ENCODE results near the gene AGT. TPM values are rescaled to one million over a fixed set of nuclear protein-coding genes. Genes with fewer than 3 reads are reported as not detected.
"Not testable (repeated sequence)": the region's sequence is repeated elsewhere in the genome, so short reads cannot be mapped to it uniquely, and the experiment has no call there.

The AGT gene
- total RNA-seq, 1 donor from 2014 or later, result 74.5 TPM

- intact Hi-C loops (cut with DNase I), result no loop called here
- DNase-seq (ENCODE audit: missing footprints), result no peak
- no peak for ATAC-seq
These were observed 36.7 kb downstream of the AGT start for GRCh38 chr1:230677200-230677599.

- DNase-seq (ENCODE audit: missing footprints), result no peak
- ATAC-seq, result no peak
- intact Hi-C loops (cut with DNase I), result no loop called here
These were observed 39.3 kb downstream of the AGT start for GRCh38 chr1:230674581-230674980.

- no peak for ATAC-seq
- intact Hi-C loops (cut with DNase I), result no loop called here
- DNase-seq (ENCODE audit: missing footprints), result no peak
These were observed 44.4 kb downstream of the AGT start for GRCh38 chr1:230669543-230669942.

GRCh38 chr1:230668227-230668626, 45.7 kb downstream of the AGT start:
- intact Hi-C loops (cut with DNase I), result no loop called here
- ATAC-seq (no peak), DNase-seq (ENCODE audit: missing footprints) (no peak)

GRCh38 chr1:230661976-230662375, 51.9 kb downstream of the AGT start:
- intact Hi-C loops (cut with DNase I), result no loop called here
- ATAC-seq (no peak), DNase-seq (ENCODE audit: missing footprints) (no peak)

GRCh38 chr1:230658691-230659090, 55.2 kb downstream of the AGT start:
- no peak for DNase-seq (ENCODE audit: missing footprints)
- intact Hi-C loops (cut with DNase I), result no loop called here

GRCh38 chr1:230658103-230658502, 55.8 kb downstream of the AGT start:
- intact Hi-C loops (cut with DNase I); DNase-seq (ENCODE audit: missing footprints); ATAC-seq: not testable (repeated sequence)

More at GRCh38 chr1:230658691-230659090, 55.2 kb downstream of the AGT start:
- ATAC-seq, result no peak

GRCh38 chr1:230656719-230657118, 57.2 kb downstream of the AGT start:
- ATAC-seq; DNase-seq (ENCODE audit: missing footprints); intact Hi-C loops (cut with DNase I): not testable (repeated sequence)

Other genes with a start within 250 kb of the AGT start
- gene COG2, start 71.6 kb downstream of the AGT start, total RNA-seq, result 28.1 TPM
- gene CAPN9, start 33.3 kb upstream of the AGT start, total RNA-seq, result 0.27 TPM
- gene C1orf198, start 154.4 kb upstream of the AGT start, total RNA-seq, result 46.0 TPM

All from Right ventricle myocardium inferior (tissue), 1 donor.